DMS79 (cell line): ENCODE data around the gene TSPO.

Experiments
- DNase-seq: peaks from one replicate; lab custom pipeline; 2025; lab: John Stamatoyannopoulos, UW

The TSPO gene

GRCh38 chr22:43159484-43160178 is 8.3 kb downstream of the TSPO start:
- DNase-seq: no peak

GRCh38 chr22:43160497-43161126 is 9.3 kb downstream of the TSPO start:
- no peak for DNase-seq

GRCh38 chr22:43162412-43163150 is 11.2 kb downstream of the TSPO start:
- DNase-seq: no peak

GRCh38 chr22:43163241-43163795 is 12.0 kb downstream of the TSPO start:
- DNase-seq: no peak

- no peak for DNase-seq
Measured at GRCh38 chr22:43164636-43165035, 13.3 kb downstream of the TSPO start.

- DNase-seq: no peak
Measured at GRCh38 chr22:43166132-43166930, 15.0 kb downstream of the TSPO start.

GRCh38 chr22:43167001-43167589 is 15.7 kb downstream of the TSPO start:
- no peak for DNase-seq

GRCh38 chr22:43168471-43169309 is 17.3 kb downstream of the TSPO start:
- no peak for DNase-seq

- peak; percentile 47 for DNase-seq
Measured at GRCh38 chr22:43169310-43170130, 18.2 kb downstream of the TSPO start.

- DNase-seq: no peak
Measured at GRCh38 chr22:43170131-43170480, 18.7 kb downstream of the TSPO start.

- no peak for DNase-seq
Measured at GRCh38 chr22:43171019-43171491, 19.7 kb downstream of the TSPO start.

- DNase-seq: no peak
Measured at GRCh38 chr22:43171607-43172006, 20.2 kb downstream of the TSPO start.

- no peak for DNase-seq
Measured at GRCh38 chr22:43172191-43172590, 20.8 kb downstream of the TSPO start.

- DNase-seq: no peak
Measured at GRCh38 chr22:43173566-43173965, 22.2 kb downstream of the TSPO start.

- no peak for DNase-seq
Measured at GRCh38 chr22:43173976-43174720, 22.8 kb downstream of the TSPO start.

GRCh38 chr22:43174941-43175531 is 23.7 kb downstream of the TSPO start:
- DNase-seq: no peak

GRCh38 chr22:43176090-43176489 is 24.7 kb downstream of the TSPO start:
- DNase-seq: no peak

GRCh38 chr22:43177479-43177878 is 26.1 kb downstream of the TSPO start:
- no peak for DNase-seq
